ENCODE results near the gene ZMAT3. TPM values are rescaled to one million over a fixed set of nuclear protein-coding genes. Genes with fewer than 3 reads are reported as not detected.
"Not testable (repeated sequence)": the region's sequence is repeated elsewhere in the genome, so short reads cannot be mapped to it uniquely, and the experiment has no call there.

The ZMAT3 gene
- total RNA-seq: 10 to 100 TPM; 14.3 to 42.0 TPM
- 1 to 10 TPM; 4.6 to 6.3 (median 5.2) TPM for polyA plus RNA-seq (ENCODE audit: insufficient read length in 6 of 6)
- long read RNA-seq, donor 1: 0 reads
- long read RNA-seq, donor 2, full-length matches to known transcripts: 1 of 1 reads
- long read RNA-seq, donor 2, partial matches to known transcripts: 0 of 1 reads
- long read RNA-seq, donor 2, other reads (novel, unspliced or antisense): 0 of 1 reads
- long read RNA-seq, donor 3: 0 reads
- long read RNA-seq, donor 4, partial matches to known transcripts: 2 of 5 reads
- long read RNA-seq, donor 4, other reads (novel, unspliced or antisense): 3 of 5 reads
- long read RNA-seq, donor 5: 0 reads
- long read RNA-seq, donor 6: 0 reads
- long read RNA-seq, donor 7: 0 reads
- long read RNA-seq, donor 8: 0 reads
- long read RNA-seq, donor 9: 0 reads
- long read RNA-seq, donor 10, partial matches to known transcripts: 0 of 3 reads
- long read RNA-seq, donor 10, other reads (novel, unspliced or antisense): 3 of 3 reads
- long read RNA-seq, donor 11, full-length matches to known transcripts: 1 of 8 reads
- long read RNA-seq, donor 11, partial matches to known transcripts: 7 of 8 reads
- long read RNA-seq, donor 11, other reads (novel, unspliced or antisense): 0 of 8 reads
- long read RNA-seq, donor 12: 0 reads

DNA sequence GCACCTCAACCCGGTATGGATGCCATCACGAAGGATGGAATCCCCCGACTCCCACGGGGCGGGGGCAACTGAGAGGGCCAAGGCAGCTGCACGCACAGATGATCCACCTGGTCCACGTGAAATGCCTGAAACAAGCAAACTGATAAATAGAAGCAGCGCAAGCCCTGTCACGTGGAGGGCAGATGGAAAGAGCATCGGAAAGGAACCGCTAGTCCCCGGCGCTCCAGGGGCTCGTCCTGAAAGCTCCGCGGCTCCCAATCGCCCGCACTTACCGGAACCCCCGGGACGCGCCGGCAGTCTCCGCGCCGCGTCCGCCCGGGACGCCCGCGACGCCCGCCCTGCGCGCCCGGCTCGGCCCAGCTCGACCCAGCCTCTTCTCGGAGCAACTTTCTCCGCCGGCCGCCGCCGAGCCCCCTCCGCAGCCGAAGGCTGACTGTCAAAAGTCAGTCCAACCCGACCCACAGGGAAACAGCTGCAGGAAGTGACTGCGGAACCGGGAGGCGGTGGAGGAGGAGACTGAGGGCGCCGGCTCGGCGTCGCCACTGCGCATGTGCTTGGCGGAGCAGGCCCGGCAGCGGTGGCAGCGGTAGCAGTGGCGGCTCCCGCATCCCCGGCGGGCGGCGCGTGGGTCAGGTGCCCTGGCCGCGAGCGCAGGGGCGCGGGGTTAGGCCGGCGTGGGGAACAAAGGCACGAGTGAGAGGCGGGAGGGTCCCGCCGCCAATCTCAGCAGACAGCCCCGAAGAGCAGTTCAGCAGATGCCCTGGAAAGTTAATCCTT, at the start of gene ZMAT3:
Gene ZMAT3 (minus strand): TSS at position 487 of the 777 bp plus-strand sequence. CDS start 4,057 bp downstream, outside the sequence.
- peak within 1 kb of the TSS; percentile 85 to 90 for H3K27ac ChIP-seq
- intact Hi-C loops (cut with DNase I): no loop called here
- no peaks in the 10 kb centered on the region for H3K9me3 ChIP-seq
- H3K4me1 ChIP-seq: peaks cover 0 to 11% of the 10 kb centered on the region in 2 donors
- H3K27me3 ChIP-seq: no peaks in the 10 kb centered on the region
- peak within 1 kb of the TSS; percentile 72 to 77 for H3K4me3 ChIP-seq
- TF ChIP-seq, protein P1, sequence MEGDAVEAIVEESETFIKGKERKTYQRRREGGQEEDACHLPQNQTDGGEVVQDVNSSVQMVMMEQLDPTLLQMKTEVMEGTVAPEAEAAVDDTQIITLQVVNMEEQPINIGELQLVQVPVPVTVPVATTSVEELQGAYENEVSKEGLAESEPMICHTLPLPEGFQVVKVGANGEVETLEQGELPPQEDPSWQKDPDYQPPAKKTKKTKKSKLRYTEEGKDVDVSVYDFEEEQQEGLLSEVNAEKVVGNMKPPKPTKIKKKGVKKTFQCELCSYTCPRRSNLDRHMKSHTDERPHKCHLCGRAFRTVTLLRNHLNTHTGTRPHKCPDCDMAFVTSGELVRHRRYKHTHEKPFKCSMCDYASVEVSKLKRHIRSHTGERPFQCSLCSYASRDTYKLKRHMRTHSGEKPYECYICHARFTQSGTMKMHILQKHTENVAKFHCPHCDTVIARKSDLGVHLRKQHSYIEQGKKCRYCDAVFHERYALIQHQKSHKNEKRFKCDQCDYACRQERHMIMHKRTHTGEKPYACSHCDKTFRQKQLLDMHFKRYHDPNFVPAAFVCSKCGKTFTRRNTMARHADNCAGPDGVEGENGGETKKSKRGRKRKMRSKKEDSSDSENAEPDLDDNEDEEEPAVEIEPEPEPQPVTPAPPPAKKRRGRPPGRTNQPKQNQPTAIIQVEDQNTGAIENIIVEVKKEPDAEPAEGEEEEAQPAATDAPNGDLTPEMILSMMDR (IDR thresholded peaks at IDR 0.05): no peak
- peaks cover 0 to 10% of the 10 kb centered on the region in 2 donors for H3K36me3 ChIP-seq
- DNase-seq (peak; percentile 78 to 98 (median 90)), ATAC-seq (peak; percentile 98)

DNA sequence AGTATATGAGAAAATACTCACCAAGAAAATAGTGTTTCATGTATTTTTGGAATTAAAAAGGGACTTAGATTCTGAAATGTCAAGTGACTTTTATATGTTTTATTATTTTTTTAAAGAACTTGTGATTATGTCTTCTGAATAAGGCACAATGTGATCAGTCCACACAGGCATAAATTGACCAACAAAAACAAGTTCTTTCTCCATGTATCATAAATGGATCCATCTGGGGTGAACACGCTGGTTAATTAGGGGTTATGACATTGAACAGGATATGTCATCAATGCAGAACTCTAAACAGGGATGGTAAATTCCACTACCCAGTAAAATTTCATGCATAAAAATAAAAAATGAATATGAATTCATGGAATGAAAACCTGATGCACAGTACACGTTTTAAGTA, 45.2 kb upstream of the ZMAT3 start:
- ATAC-seq (no peak), DNase-seq (no peak)
- Histone ChIP-seq H3K4me3 (no peak overlapping the region), H3K27me3 (no peaks in the 10 kb centered on the region), H3K9me3 (no peaks in the 10 kb centered on the region), H3K27ac (no peak overlapping the region), H3K4me1 (no peaks in the 10 kb centered on the region), H3K36me3 (no peaks in the 10 kb centered on the region)
- intact Hi-C loops (cut with DNase I): no loop called here
- TF ChIP-seq, protein P1 (IDR thresholded peaks at IDR 0.05): no peak

DNA sequence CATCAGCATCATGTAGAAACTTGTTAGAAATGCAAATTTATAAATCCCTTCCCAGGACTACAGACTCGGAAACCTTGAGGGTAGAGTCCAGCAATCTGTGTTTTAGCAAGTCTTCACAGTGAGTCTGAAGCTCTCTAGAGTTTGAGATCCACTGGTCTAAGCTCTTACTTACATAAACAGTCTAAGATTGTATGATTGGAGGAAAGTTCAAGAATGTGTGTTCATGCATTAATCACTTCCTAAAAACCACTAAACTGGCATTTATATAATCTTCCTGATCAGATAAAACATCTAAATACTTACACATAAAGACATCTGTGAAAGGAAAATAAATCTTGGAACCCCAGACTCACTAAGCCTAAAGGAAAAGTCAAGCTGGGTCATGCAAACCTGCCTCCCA, 43.8 kb upstream of the ZMAT3 start:
- H3K27me3 ChIP-seq; H3K4me1 ChIP-seq; ATAC-seq; H3K9me3 ChIP-seq; H3K27ac ChIP-seq; H3K36me3 ChIP-seq; DNase-seq; H3K4me3 ChIP-seq; intact Hi-C loops (cut with DNase I): not testable (repeated sequence)

DNA sequence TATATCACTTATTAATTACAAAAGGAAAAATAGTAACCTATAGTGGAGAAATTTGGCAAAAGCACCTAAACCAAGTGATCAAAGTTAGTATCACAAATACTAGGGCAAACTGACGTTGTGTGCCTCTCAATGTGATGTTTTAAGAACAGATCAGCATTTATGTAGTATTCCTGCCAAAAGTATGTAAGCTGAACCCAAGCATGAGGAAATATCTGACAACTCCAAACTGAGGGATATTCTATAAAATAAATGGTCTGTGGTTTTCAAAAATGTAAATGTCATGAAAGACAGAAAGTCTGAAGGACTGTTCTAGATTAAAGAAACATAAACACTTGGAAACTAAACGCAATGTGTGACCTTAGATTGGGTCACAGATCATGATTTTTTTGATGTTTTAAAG, 42.3 kb upstream of the ZMAT3 start:
- no peak overlapping the region for H3K27ac ChIP-seq
- no peaks in the 10 kb centered on the region for H3K27me3 ChIP-seq
- ATAC-seq (no peak), DNase-seq (no peak)
- no peaks in the 10 kb centered on the region for H3K36me3 ChIP-seq
- TF ChIP-seq, protein P1 (IDR thresholded peaks at IDR 0.05): no peak
- H3K4me3 ChIP-seq: no peak overlapping the region
- intact Hi-C loops (cut with DNase I): no loop called here
- H3K4me1 ChIP-seq: no peaks in the 10 kb centered on the region
- H3K9me3 ChIP-seq: no peaks in the 10 kb centered on the region

DNA sequence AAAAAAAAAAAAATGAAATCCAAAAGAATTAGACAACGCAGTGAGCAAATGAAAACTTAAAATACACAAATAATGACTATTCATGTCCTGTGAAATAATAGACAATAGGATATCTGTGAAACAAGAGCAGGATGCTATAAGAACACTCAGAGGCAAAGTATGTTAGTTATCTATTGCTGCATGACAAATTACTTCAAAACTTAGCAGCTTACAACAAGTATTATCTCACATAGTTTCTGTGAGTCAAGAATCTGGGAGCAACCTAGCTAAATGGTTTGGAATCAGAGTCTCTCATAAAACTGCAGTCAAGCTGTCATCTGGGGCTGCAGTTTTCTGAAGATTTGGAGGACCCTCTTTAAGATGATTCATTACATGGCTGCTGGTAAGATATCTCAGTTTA, 36.5 kb upstream of the ZMAT3 start:
- H3K4me1 ChIP-seq: no peaks in the 10 kb centered on the region
- no peaks in the 10 kb centered on the region for H3K36me3 ChIP-seq
- TF ChIP-seq, protein P1 (IDR thresholded peaks at IDR 0.05): no peak
- H3K27me3 ChIP-seq: no peaks in the 10 kb centered on the region
- no peak overlapping the region for H3K27ac ChIP-seq
- intact Hi-C loops (cut with DNase I): loop anchor here in 1 of 2 donors (10.0 kb wide), 1 partner anchor 207 kb away; no protein-coding TSS in a partner anchor
- H3K4me3 ChIP-seq: no peak overlapping the region
- no peak for DNase-seq
- no peak for ATAC-seq
- no peaks in the 10 kb centered on the region for H3K9me3 ChIP-seq

Data from left lung (tissue), 14 donors.